ENCODE results near the gene HEYL.

HEYL gene

GRCh38 chr1:39652554-39652953 is 13.1 kb upstream of the HEYL start:
- no peak overlapping the region for H3K9ac ChIP-seq (ENCODE audit: low read length in 2 of 2)
- no peak overlapping the region for H3K27ac ChIP-seq (ENCODE audit: low read length)
- H3K9me3 ChIP-seq (ENCODE audit: control insufficient read depth in 2 of 2, low read length in 2 of 2) = no peaks in the 10 kb centered on the region
- H3K36me3 ChIP-seq (ENCODE audit: control insufficient read depth in 2 of 2, insufficient read depth in 2 of 2, low read length in 2 of 2) = no peaks in the 10 kb centered on the region
- no peak overlapping the region for H3K4me3 ChIP-seq (ENCODE audit: low read length in 2 of 2)
- H3K4me1 ChIP-seq (ENCODE audit: control insufficient read depth, insufficient read depth, low read length) = peaks cover 10% of the 10 kb centered on the region
- H3K27me3 ChIP-seq (ENCODE audit: control insufficient read depth in 1 of 2, insufficient read depth in 2 of 2, low read length in 2 of 2) = peaks cover 0 to 6% of the 10 kb centered on the region in 2 donors

DNA sequence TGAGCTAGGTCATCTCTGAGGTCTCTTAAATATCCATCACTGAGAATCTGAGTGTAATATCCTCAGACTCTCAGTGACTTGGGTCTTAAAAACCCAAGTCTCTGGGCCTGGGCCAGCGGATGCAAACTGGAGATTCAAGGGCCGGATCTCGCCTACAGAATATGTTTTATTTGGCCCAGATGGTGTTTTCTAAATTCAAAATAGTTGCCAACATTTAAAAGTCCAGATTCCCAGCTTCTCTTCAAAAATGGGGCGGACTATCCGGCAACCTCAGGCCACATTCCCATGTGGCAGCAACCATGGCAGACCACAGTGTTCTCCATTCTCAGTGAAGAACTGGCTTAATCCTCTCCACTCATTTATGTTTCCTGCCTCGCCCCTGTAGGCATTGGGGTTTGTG is 12.7 kb upstream of the HEYL start:
- H3K9me3 ChIP-seq (ENCODE audit: control insufficient read depth in 2 of 2, low read length in 2 of 2) = no peaks in the 10 kb centered on the region
- H3K27me3 ChIP-seq (ENCODE audit: control insufficient read depth in 1 of 2, insufficient read depth in 2 of 2, low read length in 2 of 2) = peaks cover 0 to 7% of the 10 kb centered on the region in 2 donors
- H3K27ac ChIP-seq (ENCODE audit: low read length) = no peak overlapping the region
- H3K9ac ChIP-seq (ENCODE audit: low read length in 2 of 2) = no peak overlapping the region
- peaks cover 14% of the 10 kb centered on the region for H3K4me1 ChIP-seq (ENCODE audit: control insufficient read depth, insufficient read depth, low read length)
- no peak overlapping the region for H3K4me3 ChIP-seq (ENCODE audit: low read length in 2 of 2)
- no peaks in the 10 kb centered on the region for H3K36me3 ChIP-seq (ENCODE audit: control insufficient read depth in 2 of 2, insufficient read depth in 2 of 2, low read length in 2 of 2)

GRCh38 chr1:39650431-39650830 is 11.0 kb upstream of the HEYL start:
- Histone ChIP-seq H3K9me3 (ENCODE audit: control insufficient read depth in 2 of 2, low read length in 2 of 2) (no peaks in the 10 kb centered on the region), H3K27ac (ENCODE audit: low read length) (no peak overlapping the region), H3K36me3 (ENCODE audit: control insufficient read depth in 2 of 2, insufficient read depth in 2 of 2, low read length in 2 of 2) (no peaks in the 10 kb centered on the region), H3K4me3 (ENCODE audit: low read length in 2 of 2) (no peak overlapping the region), H3K4me1 (ENCODE audit: control insufficient read depth, insufficient read depth, low read length) (peaks cover 16% of the 10 kb centered on the region), H3K27me3 (ENCODE audit: control insufficient read depth in 1 of 2, insufficient read depth in 2 of 2, low read length in 2 of 2) (peaks cover 0 to 8% of the 10 kb centered on the region in 2 donors), H3K9ac (ENCODE audit: low read length in 2 of 2) (no peak overlapping the region)

DNA sequence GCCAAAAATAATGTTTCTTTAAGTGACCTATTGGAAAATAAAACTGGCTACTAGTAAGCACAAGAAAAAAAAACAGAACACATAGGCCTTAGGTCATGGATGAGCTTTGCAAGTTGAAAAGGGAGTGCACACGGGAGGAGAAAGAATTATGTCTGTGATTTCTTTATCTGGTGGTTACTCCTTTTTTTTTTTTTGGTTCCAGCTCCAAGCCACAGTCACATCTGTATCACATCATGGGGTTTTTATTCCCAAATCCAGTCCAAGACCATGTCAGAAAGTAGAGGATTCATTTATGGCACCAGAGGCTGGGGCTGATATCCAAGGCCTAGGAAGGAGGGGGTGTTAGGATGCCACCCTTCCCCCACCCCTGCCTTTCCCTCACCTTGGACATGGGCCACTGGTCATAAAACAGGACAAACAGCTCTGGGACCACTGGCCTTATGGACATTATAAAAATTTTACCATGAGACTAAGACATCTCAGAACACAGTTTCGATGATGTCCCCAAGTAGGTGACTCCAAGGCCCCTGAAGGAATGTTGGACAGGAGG is 10.3 kb upstream of the HEYL start:
- H3K36me3 ChIP-seq (ENCODE audit: control insufficient read depth in 2 of 2, insufficient read depth in 2 of 2, low read length in 2 of 2) = no peaks in the 10 kb centered on the region
- H3K9me3 ChIP-seq (ENCODE audit: control insufficient read depth in 2 of 2, low read length in 2 of 2) = no peaks in the 10 kb centered on the region
- no peak overlapping the region for H3K27ac ChIP-seq (ENCODE audit: low read length)
- H3K27me3 ChIP-seq (ENCODE audit: control insufficient read depth in 1 of 2, insufficient read depth in 2 of 2, low read length in 2 of 2) = peaks cover 0 to 9% of the 10 kb centered on the region in 2 donors
- no peak overlapping the region for H3K9ac ChIP-seq (ENCODE audit: low read length in 2 of 2)
- H3K4me3 ChIP-seq (ENCODE audit: low read length in 2 of 2) = no peak overlapping the region
- H3K4me1 ChIP-seq (ENCODE audit: control insufficient read depth, insufficient read depth, low read length) = peaks cover 16% of the 10 kb centered on the region

DNA sequence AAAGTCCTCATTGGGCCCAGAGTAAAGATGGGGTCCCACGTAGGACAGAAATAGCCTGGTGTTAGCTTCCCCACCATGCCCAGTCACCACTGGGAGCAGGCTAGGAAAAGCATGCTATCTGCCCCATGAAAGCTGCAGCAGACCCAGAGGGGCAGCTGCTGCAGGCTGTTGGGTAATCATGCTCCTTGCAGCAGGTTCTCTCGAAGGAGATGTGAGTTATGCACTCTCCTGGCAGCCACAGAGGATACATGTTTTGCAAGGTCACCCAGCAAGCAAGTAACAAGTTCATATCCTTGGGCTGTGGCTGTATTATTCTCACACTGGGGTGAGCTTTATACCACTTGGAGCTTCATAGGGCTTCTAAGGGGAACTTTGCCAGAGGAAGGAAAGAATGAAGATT is 9.1 kb upstream of the HEYL start:
- no peak overlapping the region for H3K4me3 ChIP-seq (ENCODE audit: low read length in 2 of 2)
- peaks cover 12% of the 10 kb centered on the region for H3K4me1 ChIP-seq (ENCODE audit: control insufficient read depth, insufficient read depth, low read length)
- no peaks in the 10 kb centered on the region for H3K9me3 ChIP-seq (ENCODE audit: control insufficient read depth in 2 of 2, low read length in 2 of 2)
- H3K9ac ChIP-seq (ENCODE audit: low read length in 2 of 2) = no peak overlapping the region
- no peak overlapping the region for H3K27ac ChIP-seq (ENCODE audit: low read length)
- H3K27me3 ChIP-seq (ENCODE audit: control insufficient read depth in 1 of 2, insufficient read depth in 2 of 2, low read length in 2 of 2) = peaks cover 0 to 4% of the 10 kb centered on the region in 2 donors
- no peaks in the 10 kb centered on the region for H3K36me3 ChIP-seq (ENCODE audit: control insufficient read depth in 2 of 2, insufficient read depth in 2 of 2, low read length in 2 of 2)

GRCh38 chr1:39647247-39647646 is 7.8 kb upstream of the HEYL start:
- Histone ChIP-seq H3K9me3 (ENCODE audit: control insufficient read depth in 2 of 2, low read length in 2 of 2) (no peaks in the 10 kb centered on the region), H3K9ac (ENCODE audit: low read length in 2 of 2) (no peak overlapping the region), H3K4me3 (ENCODE audit: low read length in 2 of 2) (no peak overlapping the region), H3K27me3 (ENCODE audit: control insufficient read depth in 1 of 2, insufficient read depth in 2 of 2, low read length in 2 of 2) (peaks cover 0 to 6% of the 10 kb centered on the region in 2 donors), H3K27ac (ENCODE audit: low read length) (no peak overlapping the region), H3K36me3 (ENCODE audit: control insufficient read depth in 2 of 2, insufficient read depth in 2 of 2, low read length in 2 of 2) (no peaks in the 10 kb centered on the region), H3K4me1 (ENCODE audit: control insufficient read depth, insufficient read depth, low read length) (peaks cover 6% of the 10 kb centered on the region)

DNA sequence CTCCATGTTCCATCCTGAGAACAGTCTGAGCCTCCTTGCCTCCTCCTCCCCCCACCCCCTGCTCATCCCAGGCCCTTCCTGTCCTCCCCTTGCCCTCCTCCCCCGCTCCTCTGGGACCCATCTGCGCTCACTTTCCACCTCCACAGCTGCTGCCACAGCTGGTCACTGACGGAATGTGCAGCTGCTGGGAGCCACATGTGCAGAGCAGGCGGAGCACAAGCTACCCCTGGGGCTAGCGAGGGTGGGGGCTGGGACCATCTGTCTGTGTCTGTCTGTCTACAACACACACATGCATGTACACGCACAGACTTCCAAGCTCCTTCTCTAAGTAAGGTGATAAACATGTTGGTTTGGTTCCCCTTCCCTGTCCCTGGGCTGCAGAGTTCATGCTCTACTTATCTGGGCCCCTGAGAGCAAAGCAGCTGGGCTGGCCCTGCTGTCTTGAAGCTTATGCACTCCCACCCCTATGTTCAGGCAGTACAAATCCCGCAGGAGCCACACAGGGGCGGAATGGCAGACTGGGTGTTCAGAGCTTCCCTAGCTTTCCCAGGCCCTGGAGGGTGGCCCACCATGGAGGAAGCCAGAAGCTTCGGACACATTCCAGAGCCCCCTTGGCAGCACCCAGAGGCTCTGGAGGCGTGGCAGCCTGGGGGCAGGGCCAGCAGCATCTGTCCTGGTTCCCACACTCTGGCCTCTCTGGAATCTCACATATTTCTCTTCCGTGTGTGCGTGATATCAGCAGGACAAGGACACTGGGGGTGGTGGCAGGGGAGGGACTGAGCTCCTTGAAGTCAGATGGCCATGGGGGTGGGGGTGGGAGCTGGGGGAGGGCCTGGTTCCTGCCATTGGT is 7.0 kb upstream of the HEYL start:
- H3K27me3 ChIP-seq (ENCODE audit: control insufficient read depth in 1 of 2, insufficient read depth in 2 of 2, low read length in 2 of 2) = peaks cover 0 to 6% of the 10 kb centered on the region in 2 donors
- H3K4me1 ChIP-seq (ENCODE audit: control insufficient read depth, insufficient read depth, low read length) = peaks cover 6% of the 10 kb centered on the region
- no peaks in the 10 kb centered on the region for H3K36me3 ChIP-seq (ENCODE audit: control insufficient read depth in 2 of 2, insufficient read depth in 2 of 2, low read length in 2 of 2)
- no peak overlapping the region for H3K27ac ChIP-seq (ENCODE audit: low read length)
- H3K4me3 ChIP-seq (ENCODE audit: low read length in 2 of 2) = no peak overlapping the region
- H3K9me3 ChIP-seq (ENCODE audit: control insufficient read depth in 2 of 2, low read length in 2 of 2) = no peaks in the 10 kb centered on the region
- no peak overlapping the region for H3K9ac ChIP-seq (ENCODE audit: low read length in 2 of 2)

- Histone ChIP-seq H3K36me3 (ENCODE audit: control insufficient read depth in 2 of 2, insufficient read depth in 2 of 2, low read length in 2 of 2) (no peaks in the 10 kb centered on the region), H3K27me3 (ENCODE audit: control insufficient read depth in 1 of 2, insufficient read depth in 2 of 2, low read length in 2 of 2) (peaks cover 0 to 8% of the 10 kb centered on the region in 2 donors), H3K4me3 (ENCODE audit: low read length in 2 of 2) (no peak overlapping the region), H3K9me3 (ENCODE audit: control insufficient read depth in 2 of 2, low read length in 2 of 2) (no peaks in the 10 kb centered on the region), H3K27ac (ENCODE audit: low read length) (no peak overlapping the region), H3K4me1 (ENCODE audit: control insufficient read depth, insufficient read depth, low read length) (peaks cover 6% of the 10 kb centered on the region), H3K9ac (ENCODE audit: low read length in 2 of 2) (no peak overlapping the region)
Observed at GRCh38 chr1:39645411-39646043, 6.1 kb upstream of the HEYL start.

- no peak overlapping the region for H3K4me3 ChIP-seq (ENCODE audit: low read length in 2 of 2)
- no peaks in the 10 kb centered on the region for H3K9me3 ChIP-seq (ENCODE audit: control insufficient read depth in 2 of 2, low read length in 2 of 2)
- peaks cover 6% of the 10 kb centered on the region for H3K4me1 ChIP-seq (ENCODE audit: control insufficient read depth, insufficient read depth, low read length)
- peaks cover 16% of the 10 kb centered on the region in 2 donors for H3K27me3 ChIP-seq (ENCODE audit: control insufficient read depth in 1 of 2, insufficient read depth in 2 of 2, low read length in 2 of 2)
- H3K36me3 ChIP-seq (ENCODE audit: control insufficient read depth in 2 of 2, insufficient read depth in 2 of 2, low read length in 2 of 2) = no peaks in the 10 kb centered on the region
- no peak overlapping the region for H3K27ac ChIP-seq (ENCODE audit: low read length)
- no peak overlapping the region for H3K9ac ChIP-seq (ENCODE audit: low read length in 2 of 2)
Observed at GRCh38 chr1:39643705-39644104, 4.3 kb upstream of the HEYL start.

DNA sequence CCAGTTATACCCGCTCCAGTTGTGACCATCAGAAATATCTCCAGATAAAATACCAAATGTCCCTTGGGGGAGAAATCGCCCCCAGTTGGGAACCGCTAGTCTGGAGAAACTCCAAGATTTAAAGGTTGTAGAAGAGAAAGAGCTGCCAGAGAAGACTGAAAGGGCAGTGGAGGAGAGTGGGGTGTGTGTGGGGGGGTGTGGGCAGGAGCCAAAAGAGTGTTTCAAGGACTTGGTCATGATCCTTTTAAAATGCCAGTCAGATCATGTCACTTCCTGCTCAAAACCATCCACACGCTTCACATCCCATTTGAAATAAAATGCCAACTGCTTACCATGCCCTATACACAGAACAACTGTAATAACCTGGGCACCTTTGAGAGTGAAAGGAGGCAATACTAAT is 3.4 kb upstream of the HEYL start:
- H3K9ac ChIP-seq (ENCODE audit: low read length in 2 of 2) = no peak overlapping the region
- no peaks in the 10 kb centered on the region for H3K9me3 ChIP-seq (ENCODE audit: control insufficient read depth in 2 of 2, low read length in 2 of 2)
- H3K4me1 ChIP-seq (ENCODE audit: control insufficient read depth, insufficient read depth, low read length) = peaks cover 6% of the 10 kb centered on the region
- H3K27ac ChIP-seq (ENCODE audit: low read length) = no peak overlapping the region
- no peak overlapping the region for H3K4me3 ChIP-seq (ENCODE audit: low read length in 2 of 2)
- no peaks in the 10 kb centered on the region for H3K36me3 ChIP-seq (ENCODE audit: control insufficient read depth in 2 of 2, insufficient read depth in 2 of 2, low read length in 2 of 2)
- H3K27me3 ChIP-seq (ENCODE audit: control insufficient read depth in 1 of 2, insufficient read depth in 2 of 2, low read length in 2 of 2) = peaks cover 21 to 25% of the 10 kb centered on the region in 2 donors

DNA sequence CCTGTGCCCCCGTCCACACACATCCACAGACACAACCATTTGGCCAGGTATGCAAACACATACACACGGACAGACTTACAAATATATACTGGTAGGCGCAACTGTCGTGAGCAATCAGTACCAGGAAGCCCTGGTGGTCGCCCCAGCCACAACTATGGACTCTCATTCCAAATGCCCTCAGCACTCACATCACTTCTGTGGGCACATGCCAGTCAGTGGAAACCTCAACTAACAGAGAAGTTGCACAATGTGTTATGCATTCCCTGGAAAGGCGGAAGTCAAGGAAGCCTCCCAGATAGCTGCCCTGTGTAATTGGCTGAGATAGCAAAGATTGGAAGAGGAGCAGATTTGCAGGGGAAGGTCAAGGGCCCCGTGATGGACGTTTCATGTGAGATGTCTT is 1.4 kb upstream of the HEYL start:
- Histone ChIP-seq H3K4me3 (ENCODE audit: low read length in 2 of 2) (no peak overlapping the region), H3K36me3 (ENCODE audit: control insufficient read depth in 2 of 2, insufficient read depth in 2 of 2, low read length in 2 of 2) (no peaks in the 10 kb centered on the region), H3K9me3 (ENCODE audit: control insufficient read depth in 2 of 2, low read length in 2 of 2) (no peaks in the 10 kb centered on the region), H3K27ac (ENCODE audit: low read length) (no peak overlapping the region), H3K9ac (ENCODE audit: low read length in 2 of 2) (no peak overlapping the region), H3K4me1 (ENCODE audit: control insufficient read depth, insufficient read depth, low read length) (no peaks in the 10 kb centered on the region), H3K27me3 (ENCODE audit: control insufficient read depth in 1 of 2, insufficient read depth in 2 of 2, low read length in 2 of 2) (peaks cover 30 to 38% of the 10 kb centered on the region in 2 donors)

Data from stomach smooth muscle (tissue), 2 donors.